GM21529 (cell line): Measurements from ENCODE around the gene HS6ST1.
A peak's percentile ranks its signal among the peaks of the same experiment; 100 is the strongest.

Source experiments
- ATAC-seq: cut with Tn5 transposase; IDR thresholded peaks from one replicate; pipeline ENCODE4 v1.9.1; 2021; ENCODE audit not compliant: unreplicated experiment

Gene HS6ST1

DNA sequence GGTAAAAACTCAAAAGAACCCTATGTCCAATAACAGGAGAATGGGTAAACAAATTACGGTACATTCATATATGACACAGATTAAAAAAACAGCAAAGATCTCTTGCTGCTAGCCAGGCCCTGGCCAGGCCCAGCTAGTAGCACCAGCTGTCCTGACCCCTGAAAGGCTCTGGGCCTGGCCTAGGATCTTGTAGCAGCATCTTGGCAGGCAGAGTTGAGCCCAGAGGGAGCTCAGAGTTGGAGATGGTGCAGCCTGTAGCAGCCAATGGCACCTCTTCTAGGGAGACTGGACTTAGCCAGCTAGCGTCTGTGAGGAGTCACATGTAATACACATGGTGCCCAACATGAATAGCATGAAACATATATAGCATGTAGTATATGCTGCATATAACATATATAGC lies 69.1 kb downstream of the HS6ST1 start:
- no peak for ATAC-seq

DNA sequence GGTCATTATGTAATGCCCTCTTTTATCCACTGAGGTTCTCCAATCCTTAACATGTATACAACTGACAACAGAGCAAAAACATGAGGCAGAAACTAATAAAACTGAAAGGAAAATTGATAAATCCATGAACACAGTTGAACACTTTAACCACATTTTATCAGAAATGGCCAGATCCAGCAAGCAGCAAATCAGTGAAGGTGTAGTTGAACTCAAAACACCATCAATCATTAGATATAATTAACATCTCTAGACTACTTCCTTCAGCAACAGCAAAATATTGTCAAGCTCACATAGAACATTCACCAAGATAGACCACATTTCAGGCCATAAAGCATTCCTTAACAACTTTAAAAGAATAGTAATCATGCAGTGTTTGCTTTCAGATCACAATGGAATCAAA lies 72.9 kb downstream of the HS6ST1 start:
- ATAC-seq: no peak

DNA sequence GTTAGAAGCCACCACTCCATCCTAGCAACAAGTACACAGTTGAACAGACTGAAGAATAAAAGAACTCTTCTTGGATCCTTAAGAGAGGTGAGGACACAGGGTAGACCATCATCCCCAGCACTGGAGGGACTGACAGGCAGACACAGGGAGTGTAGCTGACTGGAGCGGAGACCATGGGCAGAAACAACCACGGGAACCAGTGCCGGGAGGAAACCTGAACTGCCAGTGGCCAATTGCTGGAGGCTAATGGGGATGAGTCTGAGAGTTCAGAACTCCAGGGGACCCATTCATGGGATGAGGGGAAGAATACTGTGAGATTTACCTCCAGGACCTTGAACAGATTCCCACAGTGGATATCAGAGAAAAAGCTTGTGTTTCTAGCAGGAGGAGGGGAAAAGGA lies 76.8 kb downstream of the HS6ST1 start:
- ATAC-seq: no peak

DNA sequence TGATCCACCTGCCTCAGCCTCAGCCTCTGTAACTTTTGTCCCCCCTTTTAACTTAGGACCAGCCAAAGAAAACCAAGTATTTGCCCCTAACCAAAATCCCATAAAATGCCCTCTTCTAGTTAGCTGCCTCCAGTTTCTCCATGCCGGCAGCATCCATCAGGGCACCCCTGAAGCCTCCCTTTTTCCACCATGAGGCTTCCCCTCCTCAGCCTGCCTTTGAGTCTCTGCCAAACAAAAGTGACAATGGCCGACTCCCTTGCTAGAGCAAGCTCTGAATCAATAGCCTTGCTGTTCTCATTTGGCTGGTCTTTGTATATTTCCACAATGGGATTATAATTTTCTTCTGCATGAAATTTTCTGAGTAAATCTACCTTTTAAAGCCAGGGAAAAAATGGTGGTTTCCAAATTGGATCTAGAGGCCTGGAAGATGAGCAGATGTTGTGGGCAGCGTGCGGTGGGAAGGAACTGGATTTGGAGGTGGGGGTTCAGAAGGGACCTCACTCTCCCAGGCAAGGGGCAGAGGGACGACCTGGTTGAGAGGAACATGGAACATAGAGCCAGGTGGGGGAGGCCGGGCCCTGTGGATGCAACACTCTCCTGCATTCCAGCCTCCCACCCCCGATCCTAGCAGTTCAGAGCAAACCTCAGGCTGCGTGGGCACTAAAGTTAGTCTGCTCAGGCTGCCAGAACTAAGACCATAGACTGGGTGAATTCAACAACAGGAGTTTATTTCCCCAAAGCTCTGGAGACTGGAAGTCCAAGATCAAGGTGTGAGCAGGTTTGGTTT lies 80.6 kb downstream of the HS6ST1 start:
- ATAC-seq: no peak

DNA sequence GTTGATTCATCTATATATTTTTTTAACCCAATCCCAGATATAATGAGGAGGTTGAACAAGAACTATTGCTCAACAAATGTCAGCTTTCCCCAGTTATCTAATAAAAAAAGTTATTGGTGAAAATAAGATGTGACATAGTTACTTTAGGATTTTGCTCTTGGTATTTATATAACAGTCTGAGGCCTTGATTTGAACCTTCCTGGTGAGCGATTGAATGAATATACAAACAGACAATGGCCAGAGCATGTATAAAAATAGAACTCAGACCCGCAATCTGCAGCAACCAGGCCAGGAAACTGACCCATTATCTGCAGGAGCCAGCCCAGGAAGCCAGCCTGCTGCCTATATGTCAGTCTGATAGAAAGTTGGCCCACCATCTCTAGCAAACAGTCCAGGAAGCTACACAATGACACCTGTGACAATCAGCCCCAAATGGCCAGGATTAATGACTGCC lies 81.6 kb downstream of the HS6ST1 start:
- no peak for ATAC-seq

DNA sequence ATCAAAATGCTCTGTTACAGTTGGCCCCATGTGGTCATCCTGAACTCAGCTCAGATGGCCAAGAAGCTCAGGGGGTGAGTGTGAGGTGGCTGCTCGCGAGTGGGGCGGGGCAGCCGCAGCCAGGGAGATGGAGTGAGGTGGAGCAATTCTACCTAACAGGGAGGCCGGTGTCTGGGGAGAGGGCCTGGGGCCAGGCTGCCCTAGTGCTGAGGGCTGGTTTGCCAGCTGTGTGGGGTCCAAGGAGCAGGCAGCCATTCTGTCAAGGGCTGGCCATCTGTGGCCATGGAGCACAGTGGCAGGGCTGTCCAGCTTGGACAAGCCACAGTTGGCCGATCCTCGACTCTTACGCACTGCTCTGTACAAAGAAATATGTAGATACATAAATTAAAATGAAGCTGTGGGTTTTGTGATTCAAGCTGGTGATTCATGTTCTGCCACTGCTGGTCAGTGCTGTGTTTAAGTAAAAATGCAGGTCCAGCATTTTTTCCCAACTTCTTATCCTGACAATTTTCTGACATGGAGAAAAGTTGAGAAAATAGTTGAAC lies 82.1 kb downstream of the HS6ST1 start:
- ATAC-seq: no peak

DNA sequence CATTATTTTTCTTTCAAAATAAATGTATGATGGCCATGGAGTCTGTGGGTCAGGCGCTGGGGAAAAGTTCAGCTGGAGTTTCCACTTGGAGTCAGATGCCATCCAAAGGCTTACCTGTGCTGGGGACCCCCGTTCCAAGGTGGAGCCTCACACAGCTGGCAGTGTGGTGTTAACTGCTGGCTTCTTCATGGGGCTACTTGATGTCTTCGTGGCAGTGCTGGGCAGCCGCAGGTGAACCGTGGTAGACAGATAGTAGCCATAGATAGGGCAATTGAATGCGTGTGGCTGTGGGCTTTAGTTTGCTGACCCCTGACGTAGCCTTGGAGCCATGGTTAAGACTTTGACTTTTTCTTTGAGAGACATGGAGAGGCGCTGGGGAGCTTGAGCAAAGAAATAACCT lies 83.1 kb downstream of the HS6ST1 start:
- no peak for ATAC-seq

DNA sequence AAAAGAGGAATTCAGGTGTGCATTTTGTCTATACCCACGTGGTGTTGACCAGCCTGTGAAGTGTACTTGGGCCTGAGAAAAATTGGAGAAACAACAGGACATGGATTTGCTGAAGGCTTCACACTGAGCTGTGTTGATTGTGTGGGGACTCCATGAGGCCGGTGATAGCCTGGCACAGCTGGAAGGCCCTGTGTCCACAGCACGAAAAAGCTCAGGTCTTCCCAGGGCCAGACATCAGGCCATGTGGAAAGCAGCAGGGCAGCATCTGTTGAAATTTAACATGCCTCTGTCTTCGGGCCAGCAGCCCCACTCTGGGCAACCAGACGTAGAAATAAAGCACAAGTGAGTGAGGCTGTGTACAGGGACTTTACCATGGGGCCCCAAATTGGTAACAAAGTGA lies 84.1 kb downstream of the HS6ST1 start:
- no peak for ATAC-seq

DNA sequence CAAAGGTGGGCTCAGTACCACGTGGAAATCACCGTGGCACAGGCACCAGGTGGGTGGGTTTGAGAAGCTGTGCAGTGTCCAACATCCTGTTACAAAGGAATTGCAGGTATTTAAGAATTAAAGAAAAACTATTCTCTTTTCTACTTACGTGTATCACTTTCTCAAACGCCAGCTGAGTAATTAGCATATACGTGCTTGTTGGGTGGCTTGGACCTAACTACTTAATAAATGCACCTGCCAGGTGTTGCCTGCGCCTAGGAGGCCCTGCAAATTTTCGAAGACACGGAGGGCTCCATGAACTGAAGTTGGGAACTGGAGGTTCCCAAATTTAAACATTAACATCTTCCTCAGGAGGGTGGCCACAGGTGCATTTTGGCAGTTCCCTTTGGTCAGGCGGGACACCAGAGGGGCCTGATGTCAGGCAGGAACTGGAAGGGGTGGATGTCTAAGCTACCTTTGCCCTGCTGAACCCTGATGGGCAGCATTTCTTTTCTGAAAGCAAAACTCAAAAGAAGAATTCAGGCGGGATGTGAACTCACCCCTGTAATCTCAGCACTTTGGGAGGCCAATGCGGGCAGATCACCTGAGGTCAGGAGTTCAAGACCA lies 84.8 kb downstream of the HS6ST1 start:
- ATAC-seq: no peak

DNA sequence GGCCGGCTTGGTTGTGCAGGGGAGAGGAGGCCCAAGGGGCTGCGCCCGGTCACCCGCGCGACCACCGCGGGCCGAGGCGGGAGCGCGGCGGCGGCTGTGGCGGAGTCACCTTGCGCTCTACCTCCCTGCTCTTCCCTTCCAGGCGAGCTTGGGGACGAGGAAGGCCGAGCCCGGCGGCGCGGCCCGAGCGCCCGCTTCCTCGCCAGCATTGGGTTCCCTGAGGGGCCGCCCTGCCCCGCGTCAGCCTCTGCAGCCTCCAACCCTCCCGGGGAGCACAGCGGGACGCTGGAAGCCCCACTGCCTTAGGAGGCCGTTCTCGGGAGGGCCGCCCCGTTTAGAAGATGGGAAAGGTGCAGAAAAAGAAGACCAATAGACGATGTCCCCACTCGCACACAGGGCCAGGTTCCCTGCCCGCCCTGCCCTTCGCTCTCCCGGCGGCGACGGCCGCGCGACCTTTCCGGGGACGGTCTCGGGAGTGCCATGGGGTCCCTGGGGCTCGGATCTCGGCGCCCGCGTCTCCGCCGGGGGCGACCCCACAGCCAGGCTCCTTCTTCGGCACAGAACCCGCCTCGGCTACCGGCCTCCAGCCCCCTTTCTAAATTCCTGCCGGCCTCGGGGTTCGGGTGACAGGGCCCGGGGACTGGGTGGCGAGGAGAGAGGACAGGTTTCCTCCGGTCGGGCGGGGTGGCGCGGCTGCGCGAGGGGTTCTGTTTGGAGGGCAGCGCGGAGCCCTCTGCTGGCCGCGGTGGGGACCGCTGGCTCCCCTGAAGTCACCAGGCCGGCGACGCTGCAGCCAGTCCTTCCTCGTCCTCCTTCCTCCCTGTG lies 85.5 kb downstream of the HS6ST1 start:
- peak; percentile 100 for ATAC-seq

DNA sequence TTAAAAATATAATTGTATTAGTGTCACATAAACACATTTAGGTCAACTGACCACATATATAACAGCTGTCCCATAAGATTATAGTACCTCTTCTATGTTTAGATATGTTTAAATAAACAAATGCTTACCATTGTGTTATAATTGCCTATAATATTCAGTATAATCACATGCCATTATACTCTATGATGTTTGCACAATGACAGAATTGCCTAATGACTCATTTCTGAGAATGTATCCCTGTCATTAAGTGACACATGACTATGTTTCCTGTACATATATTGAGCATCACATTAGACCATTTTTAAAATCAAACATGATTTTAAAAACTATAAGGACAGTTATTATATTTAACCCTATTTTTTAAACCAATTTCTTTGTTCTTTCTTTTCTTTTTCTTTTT lies 89.8 kb downstream of the HS6ST1 start:
- ATAC-seq: no peak

DNA sequence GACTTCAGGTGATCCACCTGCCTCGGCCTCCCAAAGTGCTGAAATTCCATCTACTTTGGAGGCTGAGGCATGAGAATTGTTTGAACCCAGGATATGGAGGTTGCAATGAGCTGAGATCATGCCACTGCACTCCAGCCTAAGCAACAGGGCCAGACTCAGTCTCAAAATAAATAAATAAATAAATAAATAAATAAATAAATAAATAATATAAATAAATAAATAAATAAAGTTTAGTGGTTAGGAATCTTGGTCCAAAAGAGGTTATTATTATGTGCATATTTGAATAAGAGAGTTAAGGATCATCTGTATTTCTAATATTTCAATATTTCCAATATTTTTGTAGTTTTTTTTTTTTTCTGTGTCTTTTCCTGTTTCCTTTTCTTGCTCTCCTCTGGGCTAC lies 90.8 kb downstream of the HS6ST1 start:
- ATAC-seq: no peak

DNA sequence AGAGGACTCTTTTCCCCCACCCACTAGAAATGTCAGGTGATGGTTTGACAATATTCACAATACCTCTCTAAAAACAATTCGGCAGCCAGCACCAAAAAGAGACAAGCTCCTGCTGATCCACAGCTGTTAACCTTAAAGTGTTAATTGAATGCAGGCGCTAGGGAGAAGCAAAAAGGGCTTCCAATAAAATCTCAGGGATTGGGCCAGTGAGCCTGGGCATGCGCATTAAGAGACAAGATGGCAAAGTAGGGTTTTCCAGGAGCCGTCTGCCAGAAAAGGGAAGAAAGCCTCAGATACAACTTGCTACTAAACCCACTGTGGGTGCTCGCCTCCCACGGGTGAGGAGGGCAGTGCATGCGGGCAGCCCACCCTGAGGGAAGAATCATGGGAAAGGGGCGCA lies 98.8 kb downstream of the HS6ST1 start:
- ATAC-seq: no peak

DNA sequence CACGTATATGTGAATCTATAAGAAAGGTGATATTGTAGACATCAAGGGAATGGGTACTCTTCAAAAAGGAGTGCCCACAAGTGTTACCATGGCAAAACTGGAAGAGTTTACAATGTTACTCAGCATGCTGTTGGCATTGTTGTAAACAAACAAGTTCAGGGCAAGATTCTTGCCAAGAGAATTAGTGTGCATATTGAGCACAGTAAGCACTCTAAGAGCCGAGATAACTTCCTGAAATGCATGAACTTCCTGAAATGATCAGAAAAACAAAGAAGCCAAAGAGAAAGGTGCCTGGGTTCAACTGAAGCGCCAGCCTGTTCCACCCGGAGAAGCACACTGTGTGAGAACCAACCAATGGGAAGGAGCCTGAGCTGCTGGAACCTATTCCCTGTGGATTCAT lies 101.0 kb downstream of the HS6ST1 start:
- ATAC-seq: no peak

DNA sequence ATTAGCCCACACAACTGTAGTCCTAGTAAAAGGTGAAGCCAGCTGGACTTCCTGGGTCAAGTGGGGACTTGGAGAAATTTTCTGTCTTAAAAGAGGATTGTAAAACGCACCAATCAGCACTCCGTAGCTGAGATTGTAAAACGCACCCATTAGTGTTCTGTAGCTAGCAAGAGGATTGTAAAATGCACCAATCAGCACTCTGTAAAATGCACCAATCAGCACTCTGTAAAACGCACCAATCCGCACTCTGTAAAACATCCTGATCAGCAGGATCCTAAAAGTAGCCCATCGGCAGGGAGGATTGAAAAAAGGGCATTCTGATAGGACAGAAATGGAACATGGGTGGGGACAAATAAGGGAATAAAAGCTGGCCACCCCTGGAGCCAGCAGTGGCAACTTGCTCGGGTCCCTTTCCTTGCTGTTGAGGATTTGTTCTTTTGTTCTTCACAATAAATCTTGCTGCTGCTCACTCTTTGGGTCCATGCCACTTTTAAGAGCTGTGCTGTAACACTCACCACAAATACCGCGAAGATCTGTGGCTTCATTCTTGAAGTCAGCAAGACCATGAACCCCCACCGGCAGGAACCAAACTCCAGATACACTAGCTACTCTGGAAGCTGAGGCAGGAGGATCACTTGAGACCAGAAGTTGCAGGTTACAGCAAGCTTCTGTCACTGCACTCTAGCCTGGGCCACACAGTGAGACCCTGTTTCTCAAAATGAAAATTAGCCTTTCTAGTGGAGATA lies 102.6 kb downstream of the HS6ST1 start:
- no peak for ATAC-seq
